Measurements from ENCODE around the gene GLYATL1. TPM values are rescaled to one million over a fixed set of nuclear protein-coding genes. Genes with fewer than 3 reads are reported as not detected.

Gene GLYATL1, protein sequence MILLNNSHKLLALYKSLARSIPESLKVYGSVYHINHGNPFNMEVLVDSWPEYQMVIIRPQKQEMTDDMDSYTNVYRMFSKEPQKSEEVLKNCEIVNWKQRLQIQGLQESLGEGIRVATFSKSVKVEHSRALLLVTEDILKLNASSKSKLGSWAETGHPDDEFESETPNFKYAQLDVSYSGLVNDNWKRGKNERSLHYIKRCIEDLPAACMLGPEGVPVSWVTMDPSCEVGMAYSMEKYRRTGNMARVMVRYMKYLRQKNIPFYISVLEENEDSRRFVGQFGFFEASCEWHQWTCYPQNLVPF
- not detected for total RNA-seq
- long read RNA-seq: 0 reads

DNA sequence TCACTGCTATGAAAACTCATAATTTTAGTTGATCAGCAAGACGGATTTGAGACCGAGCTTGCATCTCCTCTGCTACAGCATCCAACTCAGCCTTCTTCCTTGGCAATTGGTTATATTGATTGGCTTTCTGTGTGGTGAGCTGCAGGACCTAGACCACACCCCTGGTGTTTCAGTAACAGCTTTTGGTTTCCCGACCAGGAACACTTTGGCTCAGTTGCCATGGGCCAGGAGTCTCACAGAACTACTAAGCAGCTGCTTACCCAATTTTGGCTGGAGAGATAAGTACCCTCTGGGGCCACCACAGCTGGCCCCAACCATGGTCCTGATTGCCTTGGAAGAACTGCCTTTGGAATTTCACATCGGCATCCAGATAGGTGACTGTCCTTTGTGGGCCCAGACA, at the start of gene GLYATL1:
Gene GLYATL1, plus strand, starts transcription at position 212 of the 400 bp plus-strand sequence. CDS start 7,600 bp downstream, outside the sequence.
- DNase-seq (ENCODE audit: missing footprints) (no peak), ATAC-seq (no peak)
- intact Hi-C loops (cut with DNase I): no loop called here

DNA sequence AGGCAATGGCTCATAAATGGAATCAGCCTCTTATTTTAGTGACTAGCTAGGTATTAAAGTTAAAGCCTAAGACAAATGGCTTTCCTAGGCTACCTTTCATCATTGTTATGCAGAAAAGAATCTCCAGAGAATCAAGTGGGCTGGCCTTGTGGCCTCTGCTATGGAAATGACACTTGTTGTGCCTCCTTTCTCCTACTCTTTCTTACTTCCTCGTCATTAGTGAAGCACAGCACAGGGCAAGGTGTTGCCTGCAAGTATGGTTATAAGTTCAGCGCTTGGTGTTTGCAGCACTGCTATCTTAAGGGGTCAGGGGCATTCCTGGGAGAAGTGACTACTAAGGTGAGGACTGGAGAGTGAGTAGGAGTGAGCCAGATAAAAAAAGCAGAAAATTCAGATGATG, 45.4 kb upstream of the GLYATL1 start:
- intact Hi-C loops (cut with DNase I): no loop called here

DNA sequence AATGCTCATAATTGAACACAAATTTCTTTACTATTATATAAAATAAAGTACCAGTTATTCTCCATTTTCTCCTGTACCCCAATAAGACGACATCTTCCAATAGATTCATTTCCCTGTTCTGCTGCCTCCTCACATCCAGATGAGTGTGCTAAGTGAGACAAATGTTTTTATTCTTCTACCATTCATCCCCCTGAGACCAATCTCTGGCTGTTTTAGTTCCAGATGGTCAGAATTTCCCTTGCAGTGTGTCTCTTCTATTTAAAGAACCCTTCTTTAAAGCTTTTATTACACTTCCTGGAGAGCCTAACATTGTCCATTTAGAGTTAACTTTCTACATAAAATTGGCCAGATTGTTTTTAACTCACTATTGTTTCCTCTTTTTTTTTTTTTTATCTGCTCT, 41.2 kb upstream of the GLYATL1 start:
- ATAC-seq (no peak), DNase-seq (ENCODE audit: missing footprints) (no peak)
- intact Hi-C loops (cut with DNase I): no loop called here

More for the DNA sequence above, 45.4 kb upstream of the GLYATL1 start:
- ATAC-seq: no peak
- no peak for DNase-seq (ENCODE audit: missing footprints)

DNA sequence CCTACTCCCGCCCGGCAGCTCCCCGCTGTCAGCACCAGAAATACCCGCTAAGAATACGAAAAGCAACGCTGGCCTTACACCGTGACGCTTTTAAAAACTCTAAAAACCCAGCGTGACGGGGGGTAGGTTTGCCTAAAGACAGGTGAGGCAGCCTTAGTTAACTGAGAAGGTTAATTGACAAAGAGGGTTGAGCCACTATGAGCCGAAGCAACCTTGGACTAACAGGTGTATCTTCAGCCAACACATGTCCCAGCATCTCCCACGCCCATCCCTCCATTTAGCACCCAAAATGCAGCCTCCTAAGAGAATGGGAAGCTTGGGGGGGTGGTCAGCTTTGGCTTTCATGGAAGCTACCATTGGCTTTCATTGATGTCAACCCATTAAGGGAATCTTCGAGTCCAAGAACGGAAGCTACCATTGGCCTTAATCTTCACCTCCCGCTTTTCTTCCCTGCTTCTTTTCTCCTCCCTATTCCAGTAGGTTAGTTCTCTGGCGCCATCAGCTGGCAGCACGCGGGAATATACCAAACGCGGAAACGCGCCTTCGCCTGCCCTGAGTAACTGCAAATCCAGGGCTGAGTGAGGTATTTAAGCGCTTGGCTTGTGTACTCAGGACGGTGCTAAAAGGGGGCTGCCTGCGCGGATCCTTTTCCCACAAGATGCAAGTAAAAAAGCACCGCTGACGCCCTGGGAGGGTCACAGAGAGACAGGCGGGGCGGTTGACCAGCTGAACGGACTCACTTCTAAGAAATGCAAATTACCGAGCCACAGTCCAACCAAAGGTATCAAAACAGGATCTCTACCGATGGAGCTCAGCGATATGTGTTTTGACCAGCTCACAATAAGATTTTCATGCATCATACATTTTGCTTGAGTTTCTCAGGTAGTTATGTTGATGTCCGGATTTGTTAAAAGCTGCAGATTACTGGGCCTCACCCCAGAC, 38.5 kb upstream of the GLYATL1 start:
- intact Hi-C loops (cut with DNase I): no loop called here
- DNase-seq (ENCODE audit: missing footprints): peak; percentile 74
- peak; percentile 21 for ATAC-seq

DNA sequence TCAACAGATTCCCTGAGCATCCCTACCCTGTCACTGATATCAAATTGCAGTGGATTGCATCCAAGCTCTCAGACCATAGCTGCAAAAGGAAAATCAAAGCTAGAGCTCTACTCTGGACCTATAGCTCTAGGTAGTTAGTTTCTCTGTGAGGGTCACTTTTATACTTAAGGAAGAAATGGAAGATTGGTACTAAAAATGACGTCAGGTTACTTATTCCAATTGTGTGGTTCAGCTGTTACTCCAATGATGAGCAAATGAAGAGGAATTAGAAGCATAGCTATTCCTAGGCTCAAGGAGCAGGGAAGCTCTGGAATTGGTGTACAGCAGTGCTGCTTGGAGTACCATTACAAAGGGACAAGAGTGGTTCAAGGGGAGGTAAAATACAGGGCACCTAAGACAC, 36.4 kb upstream of the GLYATL1 start:
- ATAC-seq: no peak
- intact Hi-C loops (cut with DNase I): no loop called here
- DNase-seq (ENCODE audit: missing footprints): no peak

DNA sequence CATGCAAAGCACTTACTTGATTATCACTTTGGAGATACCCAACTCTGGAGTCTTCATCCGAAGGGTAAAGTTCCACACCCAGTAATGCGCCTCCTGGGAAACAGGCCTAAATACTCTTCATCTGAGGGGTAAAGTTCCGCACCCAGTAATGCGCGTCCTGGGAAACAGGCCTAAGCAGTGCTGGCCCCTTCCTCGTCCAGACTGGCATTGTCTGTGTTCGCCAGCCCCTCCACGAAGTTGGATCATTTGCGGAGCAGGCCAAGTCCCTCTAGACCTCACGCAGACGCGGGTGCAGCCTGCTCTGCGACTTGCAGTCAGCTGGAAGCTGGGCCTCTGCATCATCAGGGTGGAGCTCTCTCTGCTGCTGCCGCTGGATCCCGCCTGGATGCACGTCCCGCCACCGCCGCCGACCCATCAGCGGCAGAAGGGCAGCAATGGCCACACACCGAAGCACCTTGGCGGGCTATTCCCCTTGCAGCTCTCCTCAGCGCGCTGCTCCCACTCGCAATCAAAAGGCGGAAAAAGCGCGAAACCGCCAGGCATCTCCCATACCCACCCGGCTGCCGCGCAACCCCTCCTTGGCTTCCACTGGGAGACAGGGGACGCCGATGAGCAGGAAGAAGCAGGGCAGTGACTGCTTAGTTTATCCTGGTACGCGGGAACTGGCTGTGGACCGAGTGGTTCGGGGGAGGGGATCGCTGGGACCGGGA, 34.1 kb upstream of the GLYATL1 start:
- ATAC-seq: peak; percentile 75
- peak; percentile 70 for DNase-seq (ENCODE audit: missing footprints)
- intact Hi-C loops (cut with DNase I): no loop called here

DNA sequence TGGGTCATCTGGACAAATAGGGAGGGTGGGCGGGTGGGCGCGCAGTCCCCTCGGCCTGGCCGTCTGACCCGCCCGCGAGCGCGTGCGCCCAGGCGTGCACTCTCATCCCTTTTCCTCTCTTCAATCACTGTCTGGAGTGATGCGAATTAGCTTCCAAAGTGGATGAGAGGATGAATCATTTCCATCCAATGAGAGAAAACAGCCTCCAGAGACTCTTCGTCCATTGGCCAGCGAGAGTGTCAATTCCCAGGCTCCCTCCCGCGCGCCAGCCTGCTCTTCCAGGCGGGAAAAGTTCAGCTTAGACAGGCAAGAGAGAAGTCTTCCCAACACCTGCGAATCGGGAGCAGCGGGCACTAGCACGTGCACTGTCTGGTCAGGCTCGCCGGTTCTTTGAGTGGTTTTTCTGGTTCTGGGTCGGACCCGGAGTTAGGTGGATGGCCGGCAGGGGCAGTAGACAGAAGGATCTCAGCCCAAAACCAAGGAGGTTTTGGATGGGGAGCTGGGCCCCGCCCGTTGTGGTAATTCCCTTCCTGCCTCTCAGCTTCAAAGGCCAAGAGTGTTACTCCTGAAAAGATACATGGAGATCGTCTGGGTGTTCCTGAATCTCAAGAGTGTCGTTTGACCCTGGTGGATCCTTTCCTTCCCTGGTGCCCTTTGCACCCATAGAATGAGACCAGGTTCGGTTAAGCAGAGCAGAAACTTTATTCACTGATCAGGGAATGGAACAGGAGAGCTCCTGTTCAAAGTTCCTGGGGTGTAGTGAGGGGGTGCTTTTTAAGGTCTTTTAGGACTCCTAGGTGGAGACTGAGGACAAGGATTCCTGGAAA, 33.4 kb upstream of the GLYATL1 start:
- intact Hi-C loops (cut with DNase I): no loop called here
- DNase-seq (ENCODE audit: missing footprints) (no peak), ATAC-seq (peak; percentile 84)

DNA sequence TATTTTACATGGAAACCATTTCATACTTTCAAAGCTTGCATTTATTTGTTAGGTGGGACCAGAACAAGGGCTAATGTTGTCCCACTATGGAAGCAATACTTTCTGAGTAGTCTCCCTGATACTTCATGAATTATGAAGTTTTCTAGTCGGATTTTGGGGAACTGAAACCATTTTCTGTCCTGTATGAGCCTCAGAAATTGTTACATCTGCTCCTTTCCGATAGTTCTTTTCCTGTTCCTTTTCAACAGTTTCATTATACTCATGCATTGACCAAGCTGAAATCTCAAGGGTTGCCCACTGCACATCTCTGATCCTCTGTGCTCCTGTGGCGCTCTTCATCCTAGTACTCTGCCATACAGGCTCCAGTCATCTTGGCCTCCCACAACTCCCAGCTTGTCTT, 31.5 kb upstream of the GLYATL1 start:
- ATAC-seq (no peak), DNase-seq (ENCODE audit: missing footprints) (no peak)
- intact Hi-C loops (cut with DNase I): no loop called here

DNA sequence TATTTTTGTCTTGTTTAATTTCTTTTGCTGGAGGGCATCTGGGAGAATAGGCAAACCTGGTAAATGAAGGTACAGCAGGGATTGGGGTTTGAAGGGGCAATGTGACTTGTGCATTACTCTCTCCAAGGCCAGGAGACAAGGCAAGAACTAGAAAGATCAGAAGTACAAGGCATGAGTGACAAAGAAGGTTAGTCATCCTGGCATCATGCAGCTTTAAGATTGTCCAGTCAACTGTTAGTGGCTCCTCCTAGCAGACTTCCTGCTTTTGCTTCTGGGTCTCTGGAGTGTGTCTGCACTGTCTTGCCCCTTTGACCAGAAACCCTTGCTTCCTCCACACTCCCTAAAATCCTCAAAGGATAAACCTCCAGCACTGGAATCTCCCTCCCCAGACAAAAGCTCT, 27.2 kb upstream of the GLYATL1 start:
- intact Hi-C loops (cut with DNase I): no loop called here
- DNase-seq (ENCODE audit: missing footprints) (no peak), ATAC-seq (no peak)

DNA sequence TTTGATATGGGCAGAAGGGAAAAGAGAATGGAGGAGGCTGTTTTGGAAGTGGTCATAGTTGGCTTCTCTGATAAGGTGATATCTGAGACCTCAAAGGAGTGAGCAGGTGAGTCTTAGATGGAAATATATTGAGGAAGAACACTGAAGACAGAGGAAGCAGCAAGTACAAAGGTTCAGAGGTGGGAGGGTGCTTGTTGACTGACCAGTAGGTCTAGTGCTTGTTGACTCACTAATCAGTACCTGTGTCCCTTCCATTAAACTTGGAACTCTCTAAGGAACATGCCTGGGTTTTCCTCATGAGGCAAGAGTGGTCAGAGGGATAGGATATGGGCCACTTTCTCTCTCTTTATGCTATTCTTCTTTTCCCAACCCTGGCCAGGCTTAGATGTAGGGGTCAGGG, 25.6 kb upstream of the GLYATL1 start:
- intact Hi-C loops (cut with DNase I): no loop called here
- DNase-seq (ENCODE audit: missing footprints) (no peak), ATAC-seq (no peak)

DNA sequence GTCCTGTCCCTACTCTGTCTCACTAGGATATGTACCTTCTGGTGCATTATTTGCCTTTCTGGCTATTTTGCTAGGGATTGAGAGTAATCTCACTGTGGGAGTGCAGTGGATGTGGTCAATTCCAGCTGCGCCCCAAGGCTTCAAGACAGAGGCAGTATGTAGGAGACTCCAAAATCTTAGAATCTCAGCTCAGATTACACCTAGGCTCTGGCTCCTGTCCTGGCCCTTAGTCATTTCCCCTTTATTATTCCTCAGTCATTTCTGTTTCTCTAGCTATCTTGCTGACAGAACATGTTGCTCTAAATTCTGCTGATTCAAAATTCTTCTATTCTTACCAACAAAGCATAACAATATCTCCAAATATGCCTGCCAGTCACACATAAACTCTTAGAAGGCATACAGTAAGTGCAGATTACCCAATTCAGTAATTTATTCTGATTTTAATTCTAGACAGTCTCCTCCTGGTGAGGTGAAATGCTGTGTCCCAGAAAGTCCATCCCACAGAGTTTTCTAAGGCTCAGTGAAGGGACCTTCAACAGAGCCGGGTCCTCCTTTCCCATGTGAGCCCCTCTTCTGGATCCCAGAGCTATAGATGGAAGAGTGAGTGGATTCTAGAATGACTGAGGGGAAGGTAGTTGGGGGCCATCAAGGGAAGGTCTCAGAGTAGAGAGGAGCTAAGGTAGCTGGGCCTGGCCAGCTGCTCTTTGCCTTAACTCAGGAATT, 24.3 kb upstream of the GLYATL1 start:
- intact Hi-C loops (cut with DNase I): no loop called here
- DNase-seq (ENCODE audit: missing footprints) (no peak), ATAC-seq (no peak)

DNA sequence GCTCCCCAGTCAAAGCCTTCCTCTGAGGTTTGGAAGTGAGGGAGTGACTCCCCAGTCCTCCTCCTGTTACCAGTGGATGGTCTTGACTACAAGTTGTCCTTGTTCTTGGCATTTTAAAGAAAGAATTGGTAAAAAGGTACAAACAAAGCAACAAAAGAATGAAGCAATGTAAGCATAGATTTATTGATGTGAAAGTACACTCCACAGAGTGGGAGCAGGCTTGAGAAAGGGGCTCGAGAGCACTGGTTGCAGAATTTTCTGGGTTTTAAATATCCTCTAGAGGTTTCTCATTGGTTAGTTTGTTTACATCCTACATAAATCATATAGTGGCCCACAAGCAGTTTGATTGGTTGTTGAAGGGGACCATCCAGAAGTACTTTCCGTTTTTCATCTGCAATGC, 22.7 kb upstream of the GLYATL1 start:
- ATAC-seq: no peak
- no peak for DNase-seq (ENCODE audit: missing footprints)
- intact Hi-C loops (cut with DNase I): no loop called here

DNA sequence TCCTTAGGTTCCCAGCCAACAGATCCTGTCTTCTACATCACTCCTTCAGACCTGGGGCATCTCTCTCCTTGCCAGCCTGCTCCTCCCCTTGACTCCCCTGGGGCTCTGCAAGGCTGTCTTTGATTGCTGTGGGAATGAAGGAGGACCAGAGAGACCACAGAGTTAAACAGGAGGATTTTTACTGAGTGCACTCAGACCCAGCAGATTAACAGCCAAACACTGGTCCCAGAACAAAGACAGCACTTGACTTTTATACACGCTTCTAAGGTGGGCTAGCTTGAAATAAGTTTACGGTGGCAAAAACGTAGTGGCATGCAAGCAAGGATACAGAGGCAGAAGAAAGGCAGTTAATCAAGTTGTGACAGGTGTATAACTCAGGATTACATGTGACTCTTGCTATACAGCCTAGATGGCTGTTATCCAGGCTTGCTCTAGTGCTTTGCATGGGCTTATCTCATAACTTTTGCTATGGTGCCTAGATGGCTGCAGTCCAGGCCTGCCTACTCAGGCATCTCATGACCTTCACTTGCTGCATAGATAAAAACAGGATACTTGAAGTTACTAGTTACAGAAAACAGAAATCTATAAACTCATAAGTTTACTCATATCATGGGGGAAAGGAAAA, 22.0 kb upstream of the GLYATL1 start:
- intact Hi-C loops (cut with DNase I): no loop called here
- ATAC-seq: no peak
- DNase-seq (ENCODE audit: missing footprints): no peak

DNA sequence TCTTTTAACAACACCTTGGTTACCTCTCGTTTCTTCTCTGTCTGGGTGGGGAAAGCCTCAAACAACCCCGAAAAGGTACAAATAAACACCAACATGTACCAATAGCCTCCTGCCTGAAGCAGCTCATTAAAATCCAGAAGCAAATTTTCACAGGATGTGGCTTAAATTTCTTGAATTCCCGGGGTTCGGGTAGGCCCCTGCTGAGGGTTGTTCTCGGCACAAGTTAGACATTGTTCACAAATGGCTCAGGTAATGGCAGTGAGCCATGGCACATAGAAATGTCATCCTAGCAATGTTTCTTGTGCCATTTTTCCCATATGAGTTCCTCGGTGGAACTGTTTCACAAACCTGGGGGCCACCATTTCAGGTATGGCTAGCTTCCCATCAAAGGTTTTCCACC, 19.7 kb upstream of the GLYATL1 start:
- DNase-seq (ENCODE audit: missing footprints) (no peak), ATAC-seq (no peak)

DNA sequence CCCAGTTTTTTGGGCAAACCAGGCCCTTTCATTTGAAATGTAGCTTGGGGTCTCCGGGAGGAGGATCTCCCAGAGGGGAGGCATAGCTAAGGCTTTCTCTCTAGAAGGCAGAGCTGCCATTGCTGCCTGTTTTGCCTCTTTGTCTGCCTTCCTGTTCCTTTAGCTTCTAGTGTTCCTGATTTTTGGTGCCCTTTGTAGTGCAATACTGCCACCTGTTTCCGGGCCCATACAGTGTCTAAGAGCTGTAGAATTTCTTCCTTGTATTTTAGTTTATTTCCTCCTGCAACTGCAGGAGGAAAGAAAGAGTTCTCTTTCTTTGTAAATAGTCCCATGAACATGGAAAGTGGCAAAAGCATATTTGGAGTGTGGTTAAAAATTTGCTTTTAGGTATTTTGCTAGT, 19.3 kb upstream of the GLYATL1 start:
- intact Hi-C loops (cut with DNase I): no loop called here
- ATAC-seq (no peak), DNase-seq (ENCODE audit: missing footprints) (no peak)

More for the DNA sequence above, 19.7 kb upstream of the GLYATL1 start:
- intact Hi-C loops (cut with DNase I): no loop called here

DNA sequence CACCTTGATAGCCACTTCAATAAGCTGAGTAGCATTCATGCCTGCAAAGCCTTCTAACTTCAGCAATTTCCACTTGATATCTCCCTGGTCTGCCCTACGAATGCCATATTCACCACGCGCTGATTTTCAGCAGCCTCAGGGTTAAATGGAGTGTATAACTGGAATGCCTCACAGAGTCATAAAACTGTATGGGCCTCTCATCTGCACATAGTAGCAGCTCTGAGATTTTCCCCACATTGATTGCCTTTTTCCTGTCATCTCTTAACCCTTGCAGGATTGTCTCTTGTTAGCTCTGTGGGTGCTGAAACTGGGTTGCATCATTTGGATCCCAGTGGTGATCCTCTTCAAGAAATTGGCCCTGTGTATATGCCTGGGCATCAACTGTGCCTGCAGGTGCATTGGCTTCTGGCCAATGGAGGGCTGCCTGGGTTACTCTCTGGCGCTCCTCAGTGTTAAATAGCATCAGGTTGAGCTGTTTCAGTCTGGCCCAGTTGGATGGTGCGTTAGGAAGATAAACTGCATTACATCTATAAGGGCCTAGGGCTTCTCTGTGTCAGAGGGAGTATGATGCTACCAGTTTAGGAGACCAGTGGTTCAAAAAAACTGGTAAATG, 17.4 kb upstream of the GLYATL1 start:
- ATAC-seq (no peak), DNase-seq (ENCODE audit: missing footprints) (no peak)
- intact Hi-C loops (cut with DNase I): no loop called here

DNA sequence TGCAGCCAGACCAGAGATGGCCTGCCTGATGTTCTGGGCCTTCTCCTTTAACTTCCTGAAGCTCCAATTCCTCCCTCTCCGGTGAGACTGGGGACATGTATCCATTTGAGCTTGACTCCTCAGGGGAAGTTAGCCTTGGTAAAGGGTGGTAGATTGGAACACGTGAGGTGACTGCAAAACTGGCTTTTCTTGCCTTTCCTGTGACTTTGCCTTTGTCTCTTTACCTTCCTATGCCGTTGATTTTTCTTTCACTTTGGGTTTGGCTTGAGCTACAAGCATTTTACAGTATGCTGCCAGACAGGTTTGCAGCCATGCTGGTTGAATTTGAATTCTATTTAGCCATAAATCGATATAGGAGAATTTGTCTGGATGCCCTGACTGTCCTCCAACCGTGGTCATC, 16.8 kb upstream of the GLYATL1 start:
- intact Hi-C loops (cut with DNase I): no loop called here
- no peak for ATAC-seq
- DNase-seq (ENCODE audit: missing footprints): no peak

All from Right ventricle myocardium inferior (tissue), 1 donor.